WTC11 (cell line): ENCODE results near the gene LBHD2. TPM values are rescaled to one million over a fixed set of nuclear protein-coding genes. Genes with fewer than 3 reads are reported as not detected.

Source experiments
- ATAC-seq: fragments of 200-7000 bp; cut with Tn5 transposase; 2 replicates; pipeline ENCODE4 v1.10.0; 2021; ENCODE audit warnings: mild to moderate bottlenecking, moderate library complexity
- CTCF ChIA-PET: fragments of 300-600 bp; sonication (Branson Sonifier 250); formaldehyde crosslinking; loops from one replicate; lab custom pipeline; 2021; ENCODE audit warnings: antibody characterized with exemption; lab: Charles Lee
- POLR2A ChIA-PET: fragments of 350-600 bp; sonication (Branson Sonifier 250); formaldehyde crosslinking; loops from one replicate; lab custom pipeline; 2021; ENCODE audit warnings: antibody characterized with exemption; lab: Charles Lee
- DNase-seq: peaks from one replicate; pipeline ENCODE4 v3.0.0; 2021; ENCODE audit warnings: low spot score
- H3K27ac Mint-ChIP-seq: 2 replicates; pipeline ENCODE4 v1.8.0; 2021; ENCODE audit warnings: mixed read lengths
- H3K27me3 Mint-ChIP-seq: 2 replicates; pipeline ENCODE4 v1.8.0; 2021; ENCODE audit warnings: low read depth, mild to moderate bottlenecking, moderate library complexity, mixed read lengths
- H3K36me3 Mint-ChIP-seq: 2 replicates; pipeline ENCODE4 v1.8.0; 2021; ENCODE audit warnings: mixed read lengths
- H3K4me1 Mint-ChIP-seq: 2 replicates; pipeline ENCODE4 v1.8.0; 2022; ENCODE audit warnings: mixed read lengths
- H3K4me3 Mint-ChIP-seq: 2 replicates; pipeline ENCODE4 v1.8.0; 2021; ENCODE audit warnings: mild to moderate bottlenecking, moderate library complexity, mixed read lengths
- H3K9me3 Mint-ChIP-seq: 2 replicates; pipeline ENCODE4 v1.8.0; 2021; ENCODE audit warnings: mixed read lengths
- ATF2 ChIP-seq: sonication (generic); formaldehyde crosslinking; IDR thresholded peaks from 2 replicates; pipeline ENCODE4 v1.8.1; 2022; ENCODE audit warnings: low read depth, missing genetic modification reagents, borderline replicate concordance
- ATF6 ChIP-seq: sonication (generic); formaldehyde crosslinking; IDR thresholded peaks from 2 replicates; pipeline ENCODE4 v1.8.1; 2023; ENCODE audit warnings: mild to moderate bottlenecking, missing genetic modification reagents
- CBFB ChIP-seq: sonication (generic); formaldehyde crosslinking; IDR thresholded peaks from 2 replicates; pipeline ENCODE4 v1.8.1; 2022; ENCODE audit warnings: mild to moderate bottlenecking, low read depth, missing genetic modification reagents
- FOXJ3 ChIP-seq: sonication (generic); formaldehyde crosslinking; IDR thresholded peaks from 2 replicates; pipeline ENCODE4 v1.9.0; 2021; ENCODE audit warnings: missing genetic modification reagents, mild to moderate bottlenecking, borderline replicate concordance
- GRHL2 ChIP-seq: fragments of 250-450 bp; sonication (Bioruptor Pico); IDR thresholded peaks from 2 replicates; pipeline ENCODE4 v1.8.0; 2022; ENCODE audit warnings: mild to moderate bottlenecking, moderate library complexity; ENCODE audit not compliant: insufficient replicate concordance, severe bottlenecking
- HMGA2 ChIP-seq: fragments of 250-450 bp; sonication (Bioruptor Pico); IDR thresholded peaks from 2 replicates; pipeline ENCODE4 v1.4.0; 2021; ENCODE audit warnings: mild to moderate bottlenecking, moderate library complexity
- NR2C2 ChIP-seq: sonication (generic); formaldehyde crosslinking; IDR thresholded peaks from 2 replicates; pipeline ENCODE4 v1.8.0; 2022; ENCODE audit warnings: mild to moderate bottlenecking, missing genetic modification reagents
- SMAD4 ChIP-seq: sonication (generic); formaldehyde crosslinking; IDR thresholded peaks from 2 replicates; pipeline ENCODE4 v1.8.0; 2022; ENCODE audit warnings: mild to moderate bottlenecking, missing genetic modification reagents
- STAT6 ChIP-seq: sonication (generic); formaldehyde crosslinking; conservative IDR thresholded peaks from 2 replicates; pipeline ENCODE4 v1.8.1; 2023; ENCODE audit warnings: mild to moderate bottlenecking, low read depth, missing genetic modification reagents, moderate library complexity
- ZBTB43 ChIP-seq: sonication (generic); formaldehyde crosslinking; IDR thresholded peaks from 2 replicates; pipeline ENCODE4 v1.8.1; 2023; ENCODE audit warnings: mild to moderate bottlenecking, missing genetic modification reagents
- ZNF138 ChIP-seq: sonication (generic); formaldehyde crosslinking; conservative IDR thresholded peaks from 2 replicates; pipeline ENCODE4 v1.8.1; 2022; ENCODE audit warnings: mild to moderate bottlenecking, moderate library complexity, missing genetic modification reagents
- ZNF512 ChIP-seq: sonication (generic); formaldehyde crosslinking; IDR thresholded peaks from 2 replicates; pipeline ENCODE4 v1.8.1; 2022; ENCODE audit warnings: missing genetic modification reagents, borderline replicate concordance
- total RNA-seq: library from RNA; stranded (reverse); gene quantifications from 3 replicates; pipeline ENCODE4 v1.2.3, GENCODE V29; 2021

LBHD2 gene
- total RNA-seq, 1 experiment from 2014 or later, result not detected

GRCh38 chr14:103064436-103064835 is 19.6 kb upstream of the LBHD2 start:
- ChIA-PET POLR2A (no interaction called here), CTCF (interaction anchor here (2.0 kb wide), 1 partner anchor 41 kb away, joined by 7 read pairs; no protein-coding TSS in a partner anchor)
- DNase-seq, result no peak
- Mint-ChIP-seq H3K4me3 (no peak overlapping the region), H3K4me1 (peaks cover 7% of the 10 kb centered on the region), H3K27me3 (no peaks in the 10 kb centered on the region; the same call in 1 of the 2 replicates), H3K36me3 (no peaks in the 10 kb centered on the region), H3K27ac (no peak overlapping the region), H3K9me3 (no peaks in the 10 kb centered on the region)
- TF ChIP-seq STAT6 (CRISPR knock-in tag), result no peak
- TF ChIP-seq NR2C2 (CRISPR knock-in tag), result no peak
- TF ChIP-seq CBFB (CRISPR knock-in tag), result no peak
- no peak for TF ChIP-seq ZNF512 (CRISPR knock-in tag)
- TF ChIP-seq FOXJ3 (CRISPR knock-in tag), result no peak
- TF ChIP-seq ZNF138 (CRISPR knock-in tag), result no peak
- ATAC-seq, result no peak

- H3K36me3 Mint-ChIP-seq, result no peaks in the 10 kb centered on the region
- TF ChIP-seq HMGA2 (CRISPR knock-in tag), result no peak
- TF ChIP-seq SMAD4 (CRISPR knock-in tag), result no peak
- TF ChIP-seq GRHL2 (CRISPR knock-in tag), result no peak
- no peak for TF ChIP-seq ZNF138 (CRISPR knock-in tag)
- TF ChIP-seq ZBTB43 (CRISPR knock-in tag), result no peak
- no peak for TF ChIP-seq ATF2 (CRISPR knock-in tag)
- no peak for TF ChIP-seq ATF6 (CRISPR knock-in tag)
- TF ChIP-seq, all 79 proteins: peak for 0
- Mint-ChIP-seq H3K27ac (no peak overlapping the region), H3K4me3 (no peak overlapping the region), H3K9me3 (no peaks in the 10 kb centered on the region), H3K4me1 (peaks cover 5% of the 10 kb centered on the region), H3K27me3 (no peaks in the 10 kb centered on the region; the same call in 1 of the 2 replicates)
- POLR2A ChIA-PET, result no interaction called here
- CTCF ChIA-PET, result interaction anchor here (1.1 to 2.0 kb wide), 3 partner anchors 10 to 230 kb away, joined by 3 to 7 read pairs (median 4); no protein-coding TSS in a partner anchor
- no peak for ATAC-seq
- DNase-seq, result no peak
Observed at GRCh38 chr14:103064978-103065377, 19.0 kb upstream of the LBHD2 start.
